GM23338 (cell line): ENCODE results near the gene KRT8. TPM values are rescaled to one million over a fixed set of nuclear protein-coding genes. Genes with fewer than 3 reads are reported as not detected.

Experiments
- ATAC-seq: fragments of 200-7000 bp; cut with Tn5 transposase; 3 replicates; pipeline ENCODE4 v1.9.1; 2020
- DNase-seq: peaks from one replicate; pipeline ENCODE4 v3.0.0-alpha.2; 2015; ENCODE audit warnings: low spot score
- H2AFZ ChIP-seq: fragments of 200-600 bp; sonication (generic); 2 replicates; pipeline ENCODE4 v1.8.0; 2016; ENCODE audit warnings: antibody characterized with exemption, mild to moderate bottlenecking, moderate library complexity
- H3F3A ChIP-seq: fragments of 200-600 bp; sonication (generic); replicated peaks from 2 replicates; pipeline ENCODE4 v1.8.0; 2017; ENCODE audit warnings: antibody characterized with exemption, mixed run types, low read depth
- H3K27ac ChIP-seq: fragments of 200-600 bp; sonication (generic); 2 replicates; pipeline ENCODE4 v1.6.1; 2016; ENCODE audit warnings: low read depth
- H3K27me3 ChIP-seq: fragments of 200-600 bp; sonication (generic); 2 replicates; pipeline ENCODE4 v1.8.0; 2016; ENCODE audit warnings: mild to moderate bottlenecking, mixed run types, moderate library complexity; ENCODE audit not compliant: insufficient read depth
- H3K36me3 ChIP-seq: fragments of 200-600 bp; sonication (generic); 2 replicates; pipeline ENCODE4 v1.8.0; 2016; ENCODE audit warnings: mild to moderate bottlenecking; ENCODE audit not compliant: insufficient read depth
- H3K4me1 ChIP-seq: fragments of 200-600 bp; sonication (generic); 2 replicates; pipeline ENCODE4 v1.8.0; 2016; ENCODE audit warnings: mild to moderate bottlenecking, moderate library complexity; ENCODE audit not compliant: insufficient read depth
- H3K4me2 ChIP-seq: fragments of 200-600 bp; sonication (generic); 2 replicates; pipeline ENCODE4 v1.7.1; 2017; ENCODE audit warnings: mixed run types
- H3K4me3 ChIP-seq: fragments of 200-600 bp; sonication (generic); 2 replicates; pipeline ENCODE4 v1.6.1; 2016; ENCODE audit warnings: mixed run types
- H3K79me2 ChIP-seq: fragments of 200-600 bp; sonication (generic); replicated peaks from 2 replicates; pipeline ENCODE4 v1.8.0; 2017; ENCODE audit warnings: mild to moderate bottlenecking; ENCODE audit not compliant: insufficient read depth
- H3K9me2 ChIP-seq: fragments of 200-600 bp; sonication (generic); 2 replicates; pipeline ENCODE4 v1.8.0; 2017; ENCODE audit not compliant: insufficient read depth
- H4K20me1 ChIP-seq: fragments of 200-600 bp; sonication (generic); replicated peaks from 2 replicates; pipeline ENCODE4 v1.8.0; 2017; ENCODE audit warnings: mild to moderate bottlenecking; ENCODE audit not compliant: insufficient read depth
- H3K27ac Mint-ChIP-seq: 2 replicates; pipeline ENCODE4 v1.8.0; 2020; ENCODE audit warnings: inconsistent platforms, mild to moderate bottlenecking, moderate library complexity, mixed read lengths
- H3K27me3 Mint-ChIP-seq: 3 replicates; pipeline ENCODE4 v1.8.0; 2022; ENCODE audit warnings: low read depth, mild to moderate bottlenecking, moderate library complexity, mixed read lengths, inconsistent platforms; ENCODE audit not compliant: insufficient read depth, poor library complexity
- H3K36me3 Mint-ChIP-seq: 3 replicates; pipeline ENCODE4 v1.8.0; 2021; ENCODE audit warnings: low read depth, mild to moderate bottlenecking, inconsistent platforms, moderate library complexity, mixed read lengths
- H3K4me1 Mint-ChIP-seq: 3 replicates; pipeline ENCODE4 v1.8.0; 2020; ENCODE audit warnings: mild to moderate bottlenecking, inconsistent platforms, mixed read lengths
- H3K4me3 Mint-ChIP-seq: 3 replicates; pipeline ENCODE4 v1.8.0; 2021; ENCODE audit warnings: moderate library complexity, mild to moderate bottlenecking, inconsistent platforms, mixed read lengths
- H3K9me3 Mint-ChIP-seq: 3 replicates; pipeline ENCODE4 v1.8.0; 2020; ENCODE audit warnings: moderate library complexity, mild to moderate bottlenecking, inconsistent platforms, mixed read lengths
- CREB1 ChIP-seq: fragments of 250-450 bp; sonication (Bioruptor Pico); IDR thresholded peaks from 2 replicates; pipeline ENCODE4 v1.5.0; 2020; ENCODE audit warnings: low read depth, mild to moderate bottlenecking, moderate library complexity
- ETS1 ChIP-seq: IDR thresholded peaks from 2 replicates; pipeline ENCODE4 v1.6.1; 2016; ENCODE audit warnings: antibody characterized with exemption
- POLR2AphosphoS5 ChIP-seq: IDR thresholded peaks from 2 replicates; pipeline ENCODE4 v1.6.1; 2016; ENCODE audit warnings: antibody characterized with exemption, low read depth
- ZNF462 ChIP-seq: fragments of 250-450 bp; sonication (Bioruptor Pico); IDR thresholded peaks from 2 replicates; pipeline ENCODE4 v1.5.0; 2020; ENCODE audit warnings: mild to moderate bottlenecking, moderate library complexity
- polyA plus RNA-seq: library from polyadenylated mRNA; unstranded; fragments of >200 nt; fragmentation: Nextera tagmentation; extraction: Ambion mirVana; gene quantifications from 2 replicates; pipeline ENCODE4 v1.2.1, GENCODE V29; 2016
- total RNA-seq: library from RNA; depleted of rRNA; stranded (reverse); fragments of >200 nt; shearing (Covaris generic); gene quantifications from 2 replicates; pipeline ENCODE4 v1.2.3, GENCODE V29; 2014

KRT8 gene
- total and polyA plus RNA-seq, 2 experiments from 2014 or later = 250 to 322 TPM

GRCh38 chr12:52900896-52901714, 3.8 kb downstream of the KRT8 start:
- no peaks in the 10 kb centered on the region for H3K9me3 Mint-ChIP-seq
- DNase-seq = no peak
- Histone ChIP-seq H3K36me3 (peaks cover 26% of the 10 kb centered on the region), H2AFZ (no peak overlapping the region), H3K27me3 (no peaks in the 10 kb centered on the region), H3K4me2 (no peak overlapping the region), H3K4me3 (no peak overlapping the region), H4K20me1 (peaks cover 20% of the 10 kb centered on the region), H3F3A (0 out of 2 replicates have a peak, but pooled peaks cover 11% of the 10 kb centered on the region), H3K79me2 (peaks cover 25% of the 10 kb centered on the region), H3K4me1 (peaks cover 17% of the 10 kb centered on the region; the same call in 1 of the 2 replicates), H3K9me2 (no peaks in the 10 kb centered on the region), H3K27ac (no peak overlapping the region)
- H3K27ac Mint-ChIP-seq = no peak overlapping the region
- no peak for ATAC-seq
- TF ChIP-seq ETS1 (no peak), CREB1 (CRISPR knock-in tag) (no peak), POLR2AphosphoS5 (no peak), ZNF462 (CRISPR knock-in tag) (no peak)
- peaks cover 64% of the 10 kb centered on the region for H3K36me3 Mint-ChIP-seq
- H3K4me1 Mint-ChIP-seq = peaks cover 12% of the 10 kb centered on the region
- H3K27me3 Mint-ChIP-seq = peaks cover 26% of the 10 kb centered on the region
- H3K4me3 Mint-ChIP-seq = no peak overlapping the region; the same call in 2 of the 3 replicates
